Spleen (tissue), 7 donors: Measurements from ENCODE around the gene ATP5ME.
"Not testable (repeated sequence)": the region's sequence is repeated elsewhere in the genome, so short reads cannot be mapped to it uniquely, and the experiment has no call there.

Experiments
- CTCF ChIP-seq, 11 experiments: fragments of 200-600 bp in 7 of 11; fragments of 450-650 bp in 4 of 11; sonication (generic) in 4 of 11; IDR thresholded peaks in 8 of 11; conservative IDR thresholded peaks in 3 of 11; 1 replicate in 7 of 11; 2 replicates in 4 of 11; pipeline versions ENCODE4 v1.4.0 to v1.8.0; 2016 to 2021; ENCODE audit warnings: antibody characterized with exemption in 11 of 11, inconsistent platforms in 4 of 11, mild to moderate bottlenecking in 1 of 11
- POLR2A ChIP-seq, 3 donors: fragments of 450-650 bp; IDR thresholded peaks; one replicate each; pipeline ENCODE4 v1.5.1; 2017; ENCODE audit warnings: antibody characterized with exemption in 3 of 3, mild to moderate bottlenecking in 1 of 3
- donor health status: DM: no; HTN: no; CAD: no; lungs with moderate emphysema.
- donor health status: DM: no; HTN: no; CAD: no.
- donor health status: DM: no; HTN: no; CAD: no.

- not testable (repeated sequence) for TF ChIP-seq CTCF (IDR thresholded peaks at IDR 0.05 in 8 of 11, conservative IDR thresholded peaks at IDR 0.05 in 3 of 11); POLR2A (IDR thresholded peaks at IDR 0.05)
These were observed 4.1 kb downstream of the ATP5ME start for GRCh38 chr4:669806-670559.
